IMR-90 (cell line): ENCODE measurements around the gene GFER.

Experiments
- BHLHE40 ChIP-seq: fragments of 150-350 bp; IDR thresholded peaks from 2 replicates; pipeline ENCODE4 v1.6.1; 2016; ENCODE audit warnings: mild to moderate bottlenecking, low read depth, low read length
- CEBPB ChIP-seq: IDR thresholded peaks from 2 replicates; pipeline ENCODE4 v1.6.1; 2012; ENCODE audit warnings: low read depth, low read length, improper control_type of control experiment
- MXI1 ChIP-seq: IDR thresholded peaks from 2 replicates; pipeline ENCODE4 v1.6.1; 2012; ENCODE audit warnings: low read depth, mild to moderate bottlenecking, low read length, moderate library complexity, borderline replicate concordance
- POLR2A ChIP-seq: IDR thresholded peaks from 2 replicates; pipeline ENCODE4 v1.6.1; 2012; ENCODE audit warnings: mild to moderate bottlenecking, low read depth, low read length
- RAD21 ChIP-seq: IDR thresholded peaks from 2 replicates; pipeline ENCODE4 v1.6.1; 2012; ENCODE audit warnings: low read length, improper control_type of control experiment
- RFX5 ChIP-seq: IDR thresholded peaks from 2 replicates; pipeline ENCODE4 v1.8.0; 2012; ENCODE audit warnings: low read depth, mild to moderate bottlenecking, low read length, moderate library complexity
- TF ChIP-seq, protein P1 (sequence below): fragments of 150-350 bp; IDR thresholded peaks from 2 replicates; pipeline ENCODE4 v1.6.1; 2016; ENCODE audit warnings: low read depth, mild to moderate bottlenecking, low read length, moderate library complexity, borderline replicate concordance
- TF ChIP-seq, protein P2 (sequence below): conservative IDR thresholded peaks from 2 replicates; pipeline ENCODE4 v1.5.1; 2012; ENCODE audit warnings: mild to moderate bottlenecking, low read depth, low read length, improper control_type of control experiment

DNA sequence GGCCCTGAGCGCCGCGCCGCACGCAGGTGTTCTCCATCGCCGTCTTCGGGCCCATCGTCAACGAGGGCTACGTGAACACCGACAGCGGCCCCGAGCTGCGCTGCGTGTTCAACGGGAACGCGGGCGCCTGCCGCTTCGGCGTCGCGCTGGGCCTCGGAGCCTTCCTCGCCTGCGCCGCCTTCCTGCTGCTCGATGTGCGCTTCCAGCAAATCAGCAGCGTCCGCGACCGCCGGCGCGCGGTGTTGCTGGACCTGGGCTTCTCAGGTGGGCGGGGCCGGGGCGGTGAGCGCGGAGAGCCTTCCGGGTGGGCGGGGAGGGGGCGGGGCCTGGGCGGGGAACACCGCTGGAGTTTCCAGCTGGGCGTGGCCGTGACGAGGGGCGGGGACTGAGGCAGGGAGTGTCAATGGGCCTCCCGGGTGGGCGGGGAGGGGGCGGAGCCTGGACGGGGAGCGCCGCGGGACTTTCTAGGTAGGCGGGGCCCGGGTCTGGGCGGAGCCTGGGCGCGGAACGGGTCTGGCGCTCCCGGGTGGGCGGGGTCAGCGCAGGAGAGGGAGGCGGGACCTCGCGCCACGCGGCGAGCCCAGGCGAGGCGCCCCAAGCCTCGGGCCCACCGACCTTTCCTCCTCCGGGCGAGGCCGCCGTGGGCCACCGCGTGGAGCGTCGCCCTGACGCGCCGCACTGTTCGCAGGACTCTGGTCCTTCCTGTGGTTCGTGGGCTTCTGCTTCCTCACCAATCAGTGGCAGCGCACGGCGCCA is 8.1 kb downstream of the GFER start:
- TF ChIP-seq, protein P1, sequence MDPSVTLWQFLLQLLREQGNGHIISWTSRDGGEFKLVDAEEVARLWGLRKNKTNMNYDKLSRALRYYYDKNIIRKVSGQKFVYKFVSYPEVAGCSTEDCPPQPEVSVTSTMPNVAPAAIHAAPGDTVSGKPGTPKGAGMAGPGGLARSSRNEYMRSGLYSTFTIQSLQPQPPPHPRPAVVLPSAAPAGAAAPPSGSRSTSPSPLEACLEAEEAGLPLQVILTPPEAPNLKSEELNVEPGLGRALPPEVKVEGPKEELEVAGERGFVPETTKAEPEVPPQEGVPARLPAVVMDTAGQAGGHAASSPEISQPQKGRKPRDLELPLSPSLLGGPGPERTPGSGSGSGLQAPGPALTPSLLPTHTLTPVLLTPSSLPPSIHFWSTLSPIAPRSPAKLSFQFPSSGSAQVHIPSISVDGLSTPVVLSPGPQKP: no peak
- no peak for TF ChIP-seq RFX5
- no peak for TF ChIP-seq POLR2A
- TF ChIP-seq, protein P2, sequence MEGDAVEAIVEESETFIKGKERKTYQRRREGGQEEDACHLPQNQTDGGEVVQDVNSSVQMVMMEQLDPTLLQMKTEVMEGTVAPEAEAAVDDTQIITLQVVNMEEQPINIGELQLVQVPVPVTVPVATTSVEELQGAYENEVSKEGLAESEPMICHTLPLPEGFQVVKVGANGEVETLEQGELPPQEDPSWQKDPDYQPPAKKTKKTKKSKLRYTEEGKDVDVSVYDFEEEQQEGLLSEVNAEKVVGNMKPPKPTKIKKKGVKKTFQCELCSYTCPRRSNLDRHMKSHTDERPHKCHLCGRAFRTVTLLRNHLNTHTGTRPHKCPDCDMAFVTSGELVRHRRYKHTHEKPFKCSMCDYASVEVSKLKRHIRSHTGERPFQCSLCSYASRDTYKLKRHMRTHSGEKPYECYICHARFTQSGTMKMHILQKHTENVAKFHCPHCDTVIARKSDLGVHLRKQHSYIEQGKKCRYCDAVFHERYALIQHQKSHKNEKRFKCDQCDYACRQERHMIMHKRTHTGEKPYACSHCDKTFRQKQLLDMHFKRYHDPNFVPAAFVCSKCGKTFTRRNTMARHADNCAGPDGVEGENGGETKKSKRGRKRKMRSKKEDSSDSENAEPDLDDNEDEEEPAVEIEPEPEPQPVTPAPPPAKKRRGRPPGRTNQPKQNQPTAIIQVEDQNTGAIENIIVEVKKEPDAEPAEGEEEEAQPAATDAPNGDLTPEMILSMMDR: no peak
- TF ChIP-seq CEBPB: no peak
- TF ChIP-seq BHLHE40: no peak
- no peak for TF ChIP-seq MXI1
- no peak for TF ChIP-seq RAD21
